LNCAP (cell line): ENCODE data around the gene DEFB115.

Experiments used
- TF ChIP-seq, protein P1 (sequence below): fragments of 450-650 bp; IDR thresholded peaks from 2 replicates; pipeline ENCODE4 v1.5.1; 2017; ENCODE audit warnings: mild to moderate bottlenecking

DEFB115 gene, protein sequence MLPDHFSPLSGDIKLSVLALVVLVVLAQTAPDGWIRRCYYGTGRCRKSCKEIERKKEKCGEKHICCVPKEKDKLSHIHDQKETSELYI

DNA sequence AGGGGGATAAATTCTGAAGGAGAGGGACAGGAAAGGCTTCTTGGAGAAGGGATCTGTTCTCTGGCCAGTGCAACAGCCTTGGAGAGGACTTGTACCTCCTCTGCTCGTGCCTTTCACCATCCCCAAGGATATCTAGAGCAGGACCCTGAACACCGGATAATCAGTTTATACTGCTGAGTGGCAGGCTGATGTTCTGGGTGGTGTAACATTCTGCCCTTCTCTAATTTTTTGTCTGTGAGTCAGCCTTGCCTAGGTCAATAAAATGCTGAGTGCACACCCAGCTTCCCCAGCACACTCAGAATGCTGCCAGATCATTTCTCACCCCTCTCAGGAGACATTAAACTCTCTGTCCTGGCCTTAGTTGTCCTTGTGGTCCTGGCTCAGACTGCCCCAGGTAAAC lies at the start of gene DEFB115:
Gene DEFB115, plus strand, starts transcription at position 301 of the 400 bp plus-strand sequence. Its CDS starts 0 bp downstream, at position 301.
- TF ChIP-seq, protein P1, sequence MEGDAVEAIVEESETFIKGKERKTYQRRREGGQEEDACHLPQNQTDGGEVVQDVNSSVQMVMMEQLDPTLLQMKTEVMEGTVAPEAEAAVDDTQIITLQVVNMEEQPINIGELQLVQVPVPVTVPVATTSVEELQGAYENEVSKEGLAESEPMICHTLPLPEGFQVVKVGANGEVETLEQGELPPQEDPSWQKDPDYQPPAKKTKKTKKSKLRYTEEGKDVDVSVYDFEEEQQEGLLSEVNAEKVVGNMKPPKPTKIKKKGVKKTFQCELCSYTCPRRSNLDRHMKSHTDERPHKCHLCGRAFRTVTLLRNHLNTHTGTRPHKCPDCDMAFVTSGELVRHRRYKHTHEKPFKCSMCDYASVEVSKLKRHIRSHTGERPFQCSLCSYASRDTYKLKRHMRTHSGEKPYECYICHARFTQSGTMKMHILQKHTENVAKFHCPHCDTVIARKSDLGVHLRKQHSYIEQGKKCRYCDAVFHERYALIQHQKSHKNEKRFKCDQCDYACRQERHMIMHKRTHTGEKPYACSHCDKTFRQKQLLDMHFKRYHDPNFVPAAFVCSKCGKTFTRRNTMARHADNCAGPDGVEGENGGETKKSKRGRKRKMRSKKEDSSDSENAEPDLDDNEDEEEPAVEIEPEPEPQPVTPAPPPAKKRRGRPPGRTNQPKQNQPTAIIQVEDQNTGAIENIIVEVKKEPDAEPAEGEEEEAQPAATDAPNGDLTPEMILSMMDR: no peak

DNA sequence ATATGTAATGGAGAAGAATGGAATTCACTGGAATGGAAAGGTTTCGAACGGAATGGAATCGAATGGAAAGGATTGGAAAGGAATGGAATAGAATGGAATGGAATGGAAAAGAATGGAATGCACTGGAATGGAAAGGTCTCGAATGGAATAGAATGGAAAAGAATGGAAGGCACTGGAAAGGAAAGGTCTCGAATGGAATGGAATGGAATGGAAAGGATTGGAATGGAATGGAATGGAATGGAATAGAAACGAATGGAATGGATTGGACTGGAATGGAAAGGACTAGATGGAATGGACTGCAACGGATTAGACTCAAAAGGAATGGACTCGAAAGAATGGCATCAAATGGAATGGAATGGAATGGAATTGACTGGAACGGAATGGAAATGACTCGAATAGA lies 20.5 kb upstream of the DEFB115 start:
- TF ChIP-seq, protein P1: no peak

DNA sequence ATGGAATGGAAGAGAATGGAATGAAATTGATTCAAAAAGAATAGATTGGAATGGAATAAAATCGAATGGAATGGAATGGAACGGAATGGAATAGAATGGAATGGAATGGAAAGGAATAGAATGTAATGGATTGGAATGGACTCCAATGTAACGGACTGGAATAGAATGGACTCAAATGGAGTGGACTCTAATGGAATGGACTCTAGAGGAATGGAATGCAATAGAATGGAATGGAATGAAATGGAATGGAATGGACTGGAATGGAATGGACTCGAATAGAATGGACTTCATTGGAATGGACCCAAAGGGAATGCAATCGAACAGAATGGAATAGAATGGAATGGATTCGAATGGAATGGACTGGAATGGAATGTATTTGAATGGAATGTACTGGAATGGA lies 19.7 kb upstream of the DEFB115 start:
- TF ChIP-seq, protein P1: no peak

DNA sequence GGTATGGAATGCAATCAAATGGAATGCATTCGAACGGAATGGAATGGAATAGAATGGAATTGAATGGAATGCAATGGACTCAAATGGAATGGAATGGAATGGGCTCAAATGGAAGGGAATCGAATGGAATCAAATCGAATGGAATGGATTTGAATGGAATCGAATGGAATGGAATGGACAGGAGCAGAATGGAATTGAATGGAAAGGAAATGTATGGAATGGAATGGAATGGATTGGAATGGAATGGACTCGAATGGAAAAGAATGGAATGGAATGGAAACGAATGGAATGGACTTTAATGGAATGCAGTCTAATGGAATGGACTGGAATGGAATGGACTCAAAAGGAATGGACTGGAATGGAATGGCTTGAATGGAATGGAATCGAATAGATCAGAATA lies 18.3 kb upstream of the DEFB115 start:
- TF ChIP-seq, protein P1: no peak

DNA sequence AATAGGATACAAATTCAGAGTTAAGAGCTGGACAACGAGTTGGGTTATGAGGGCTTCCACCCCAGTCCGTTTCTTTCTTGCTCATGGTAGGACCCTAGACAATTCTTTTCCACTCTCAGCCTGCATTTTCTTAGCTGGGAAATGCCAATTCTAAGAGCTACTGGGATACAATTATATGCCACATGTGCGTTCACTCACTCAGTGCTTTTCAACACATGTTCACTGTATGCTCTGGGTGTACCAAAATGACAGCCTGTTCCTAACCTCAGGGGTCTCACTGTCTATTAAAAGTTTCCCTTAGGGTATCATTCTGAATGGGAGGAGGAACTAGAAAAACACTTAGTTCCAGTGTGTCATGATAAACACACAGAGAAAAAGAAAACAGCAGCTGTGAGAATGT lies 505 bp upstream of the DEFB115 start:
- TF ChIP-seq, protein P1: no peak

DNA sequence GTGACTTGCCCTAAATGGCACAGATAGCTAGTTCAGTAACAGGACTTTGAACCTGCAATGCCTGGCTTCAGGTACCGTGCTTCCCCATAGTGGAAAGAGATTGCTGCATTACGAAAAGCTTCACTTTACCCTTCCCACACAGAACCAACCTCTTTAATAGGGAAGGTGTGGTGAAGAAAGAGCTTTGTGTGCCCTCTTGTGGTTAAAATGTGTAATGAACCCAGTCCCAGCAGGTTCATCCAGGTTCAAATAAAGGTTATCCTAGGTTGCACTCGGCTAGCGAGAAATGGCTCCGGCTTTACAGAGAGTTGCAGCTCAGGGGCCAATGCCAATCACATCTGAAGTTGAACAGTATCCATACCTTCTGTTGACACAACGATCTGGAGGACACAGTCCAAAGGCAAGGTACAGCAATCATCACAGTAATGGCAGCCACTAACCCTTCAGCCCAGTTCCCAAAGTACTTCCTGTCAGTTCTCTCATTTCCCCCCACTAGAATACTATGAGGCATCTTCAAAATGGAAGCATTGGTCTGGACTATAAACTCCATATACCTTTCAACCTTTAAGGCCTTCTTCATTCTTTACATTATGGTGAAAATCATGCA lies 3.0 kb downstream of the DEFB115 start:
- TF ChIP-seq, protein P1: peak; percentile 79

DNA sequence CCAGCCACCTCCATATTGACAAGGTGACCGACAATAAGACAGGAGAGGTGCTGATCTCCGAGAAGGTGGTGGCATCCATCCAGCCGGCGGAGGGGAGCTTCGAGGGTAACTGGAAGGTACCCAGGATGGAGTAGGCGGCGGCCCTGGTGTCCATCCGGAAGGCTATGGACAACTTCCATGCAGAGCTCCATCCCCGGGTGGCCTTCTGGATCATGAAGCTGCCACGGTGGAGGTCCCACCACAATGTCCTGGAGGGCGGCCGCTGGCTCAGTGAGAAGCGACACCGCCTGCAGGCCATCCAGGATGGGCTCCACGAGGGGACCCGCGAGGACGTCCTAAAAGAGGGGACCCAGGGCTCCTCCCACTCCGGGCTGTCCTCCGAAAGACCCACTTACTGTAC lies 17.0 kb downstream of the DEFB115 start:
- TF ChIP-seq, protein P1: no peak

DNA sequence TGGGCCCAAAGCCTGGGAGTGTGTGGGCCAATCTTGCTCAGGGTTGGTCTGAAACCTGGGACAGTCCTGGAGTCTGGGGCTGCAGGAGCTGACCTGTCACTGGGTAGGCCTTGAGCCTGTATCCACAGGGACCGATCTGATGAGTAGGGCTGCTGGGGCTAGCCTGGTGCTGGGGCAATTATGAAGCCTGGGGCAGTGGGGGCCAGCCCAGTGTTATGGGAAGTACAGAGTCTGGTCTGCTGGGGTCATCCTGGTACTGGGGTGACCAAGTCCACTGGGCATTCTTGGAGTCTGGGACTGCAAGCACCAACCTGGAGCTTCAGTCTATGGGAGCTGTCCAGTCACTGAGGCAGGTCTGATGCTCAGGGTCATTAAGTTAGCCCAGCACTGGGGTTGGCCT lies 20.7 kb downstream of the DEFB115 start:
- TF ChIP-seq, protein P1: no peak
